ENCODE data around the gene KLHL35.

GRCh38 chr11:75467311-75467710 lies 34.3 kb upstream of the KLHL35 start:
- no peak for TF ChIP-seq CTCF (conservative IDR thresholded peaks at IDR 0.05; ENCODE audit: low read length)
- TF ChIP-seq EZH2phosphoT487 (IDR thresholded peaks at IDR 0.05; ENCODE audit: borderline replicate concordance, low read depth, low read length): no peak
